ENCODE data around the gene CCAR1.
"Not testable (repeated sequence)": the region's sequence is repeated elsewhere in the genome, so short reads cannot be mapped to it uniquely, and the experiment has no call there.

Gene CCAR1

GRCh38 chr10:68720793-68721672 lies at the start of gene CCAR1:
Gene CCAR1, plus strand, starts transcription at chr10:68721239. Its CDS starts 1,266 bp downstream, at chr10:68722505.
- peak; percentile 96 for DNase-seq

- DNase-seq: no peak
These were observed 36.6 kb upstream of the CCAR1 start for GRCh38 chr10:68684413-68684812.

GRCh38 chr10:68696018-68696417 lies 25.0 kb upstream of the CCAR1 start:
- no peak for DNase-seq

- no peak for DNase-seq
These were observed 23.9 kb upstream of the CCAR1 start for GRCh38 chr10:68697106-68697505.

GRCh38 chr10:68700197-68700596 lies 20.8 kb upstream of the CCAR1 start:
- DNase-seq: no peak

GRCh38 chr10:68705548-68705947 lies 15.5 kb upstream of the CCAR1 start:
- no peak for DNase-seq

GRCh38 chr10:68708987-68709386 lies 12.1 kb upstream of the CCAR1 start:
- not testable (repeated sequence) for DNase-seq

- DNase-seq: not testable (repeated sequence)
These were observed 8.0 kb upstream of the CCAR1 start for GRCh38 chr10:68713065-68713464.

- DNase-seq: no peak
These were observed 3.6 kb upstream of the CCAR1 start for GRCh38 chr10:68717435-68717834.

- no peak for DNase-seq
These were observed 765 bp downstream of the CCAR1 start for GRCh38 chr10:68721673-68722335.

GRCh38 chr10:68725016-68725415 lies 4.0 kb downstream of the CCAR1 start:
- no peak for DNase-seq

- no peak for DNase-seq
These were observed 6.1 kb downstream of the CCAR1 start for GRCh38 chr10:68727146-68727545.

GRCh38 chr10:68732651-68733050 lies 11.6 kb downstream of the CCAR1 start:
- DNase-seq: no peak

GRCh38 chr10:68734349-68734748 lies 13.3 kb downstream of the CCAR1 start:
- DNase-seq: no peak

GRCh38 chr10:68735119-68735518 lies 14.1 kb downstream of the CCAR1 start:
- DNase-seq: no peak

GRCh38 chr10:68735739-68736138 lies 14.7 kb downstream of the CCAR1 start:
- not testable (repeated sequence) for DNase-seq

- not testable (repeated sequence) for DNase-seq
These were observed 19.6 kb downstream of the CCAR1 start for GRCh38 chr10:68740676-68741075.

GRCh38 chr10:68742397-68742796 lies 21.4 kb downstream of the CCAR1 start:
- DNase-seq: no peak

GRCh38 chr10:68752711-68753350 lies 31.8 kb downstream of the CCAR1 start:
- DNase-seq: no peak

GRCh38 chr10:68756246-68756645 lies 35.2 kb downstream of the CCAR1 start:
- no peak for DNase-seq

GRCh38 chr10:68756766-68757165 lies 35.7 kb downstream of the CCAR1 start:
- no peak for DNase-seq

- no peak for DNase-seq
These were observed 38.3 kb downstream of the CCAR1 start for GRCh38 chr10:68759223-68759863.

GRCh38 chr10:68759967-68760366 lies 38.9 kb downstream of the CCAR1 start:
- no peak for DNase-seq

Data from activated CD8-positive, alpha-beta memory T cell treated with anti-CD3 and anti-CD28 coated beads, Interleukin-2, amount 50 U/mL, for 4 hours (primary cell).